C4-2B (cell line): Measurements from ENCODE around the gene SOX11.

Experiments used
- H3K27ac ChIP-seq: fragments of 450-650 bp; 2 replicates; pipeline ENCODE4 v1.5.1; 2017
- ZFX ChIP-seq: fragments of 450-650 bp; IDR thresholded peaks from 2 replicates; pipeline ENCODE4 v1.6.1; 2017
- TF ChIP-seq, protein P1 (sequence below): fragments of 450-650 bp; conservative IDR thresholded peaks from 2 replicates; pipeline ENCODE4 v1.5.1; 2017; ENCODE audit warnings: mild to moderate bottlenecking

The SOX11 gene

GRCh38 chr2:5748391-5748790 lies 56.2 kb downstream of the SOX11 start:
- TF ChIP-seq, protein P1, sequence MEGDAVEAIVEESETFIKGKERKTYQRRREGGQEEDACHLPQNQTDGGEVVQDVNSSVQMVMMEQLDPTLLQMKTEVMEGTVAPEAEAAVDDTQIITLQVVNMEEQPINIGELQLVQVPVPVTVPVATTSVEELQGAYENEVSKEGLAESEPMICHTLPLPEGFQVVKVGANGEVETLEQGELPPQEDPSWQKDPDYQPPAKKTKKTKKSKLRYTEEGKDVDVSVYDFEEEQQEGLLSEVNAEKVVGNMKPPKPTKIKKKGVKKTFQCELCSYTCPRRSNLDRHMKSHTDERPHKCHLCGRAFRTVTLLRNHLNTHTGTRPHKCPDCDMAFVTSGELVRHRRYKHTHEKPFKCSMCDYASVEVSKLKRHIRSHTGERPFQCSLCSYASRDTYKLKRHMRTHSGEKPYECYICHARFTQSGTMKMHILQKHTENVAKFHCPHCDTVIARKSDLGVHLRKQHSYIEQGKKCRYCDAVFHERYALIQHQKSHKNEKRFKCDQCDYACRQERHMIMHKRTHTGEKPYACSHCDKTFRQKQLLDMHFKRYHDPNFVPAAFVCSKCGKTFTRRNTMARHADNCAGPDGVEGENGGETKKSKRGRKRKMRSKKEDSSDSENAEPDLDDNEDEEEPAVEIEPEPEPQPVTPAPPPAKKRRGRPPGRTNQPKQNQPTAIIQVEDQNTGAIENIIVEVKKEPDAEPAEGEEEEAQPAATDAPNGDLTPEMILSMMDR, result no peak
- no peak for TF ChIP-seq ZFX

GRCh38 chr2:5748946-5749345 lies 56.8 kb downstream of the SOX11 start:
- H3K27ac ChIP-seq, result no peak overlapping the region
- TF ChIP-seq, protein P1, result no peak
- TF ChIP-seq ZFX, result no peak

More at GRCh38 chr2:5748391-5748790, 56.2 kb downstream of the SOX11 start:
- no peak overlapping the region for H3K27ac ChIP-seq

DNA sequence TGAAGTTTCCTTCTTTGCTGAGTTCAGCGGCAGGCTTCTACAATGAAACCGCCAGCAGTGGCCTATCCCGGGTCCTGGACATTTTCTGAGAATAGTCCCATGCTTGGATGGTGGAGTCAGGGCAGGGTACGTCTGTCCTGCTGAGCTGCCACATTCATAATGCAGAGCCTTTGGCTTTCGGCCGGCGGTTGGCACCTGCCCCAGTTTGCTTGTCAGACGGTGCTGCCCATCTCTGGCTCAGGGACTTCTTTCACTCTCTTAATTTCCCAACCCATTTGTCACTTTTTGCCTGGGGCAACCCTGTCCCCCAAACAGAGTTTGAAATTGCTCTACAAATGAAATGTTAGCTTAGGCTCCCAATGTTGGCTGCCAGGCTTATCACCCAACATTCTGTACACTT lies 57.2 kb downstream of the SOX11 start:
- no peak for TF ChIP-seq ZFX
- TF ChIP-seq, protein P1, result no peak
- H3K27ac ChIP-seq, result no peak overlapping the region
